HG02840 (cell line): Measurements from ENCODE around the gene RASL12.
"Not testable (repeated sequence)": the region's sequence is repeated elsewhere in the genome, so short reads cannot be mapped to it uniquely, and the experiment has no call there.

Experiments used
- ATAC-seq: cut with Tn5 transposase; IDR thresholded peaks from one replicate; pipeline ENCODE4 v1.9.1; 2021; ENCODE audit warnings: mild to moderate bottlenecking, moderate library complexity, moderate number of reproducible peaks; ENCODE audit not compliant: unreplicated experiment, low FRiP score

The RASL12 gene

DNA sequence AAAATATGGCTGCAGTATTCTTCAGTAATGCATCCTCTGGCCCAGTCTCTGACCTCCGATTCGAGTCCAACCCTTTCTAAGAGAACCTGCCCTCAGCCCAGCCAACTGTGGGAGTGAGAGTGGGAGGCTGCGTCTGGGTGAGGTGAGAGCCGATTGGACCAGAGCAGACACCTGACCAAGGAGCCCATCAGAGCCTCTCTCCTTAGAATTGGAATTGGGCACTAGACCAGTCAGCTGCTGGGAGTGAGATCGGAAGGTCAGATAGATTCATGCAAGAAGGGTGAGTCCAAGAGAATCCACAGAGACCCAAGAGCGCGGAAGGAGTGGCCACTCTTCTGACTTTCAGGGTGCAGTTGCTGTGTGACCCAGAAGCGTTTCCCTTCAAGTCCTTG, 10.2 kb downstream of the RASL12 start:
- no peak for ATAC-seq

DNA sequence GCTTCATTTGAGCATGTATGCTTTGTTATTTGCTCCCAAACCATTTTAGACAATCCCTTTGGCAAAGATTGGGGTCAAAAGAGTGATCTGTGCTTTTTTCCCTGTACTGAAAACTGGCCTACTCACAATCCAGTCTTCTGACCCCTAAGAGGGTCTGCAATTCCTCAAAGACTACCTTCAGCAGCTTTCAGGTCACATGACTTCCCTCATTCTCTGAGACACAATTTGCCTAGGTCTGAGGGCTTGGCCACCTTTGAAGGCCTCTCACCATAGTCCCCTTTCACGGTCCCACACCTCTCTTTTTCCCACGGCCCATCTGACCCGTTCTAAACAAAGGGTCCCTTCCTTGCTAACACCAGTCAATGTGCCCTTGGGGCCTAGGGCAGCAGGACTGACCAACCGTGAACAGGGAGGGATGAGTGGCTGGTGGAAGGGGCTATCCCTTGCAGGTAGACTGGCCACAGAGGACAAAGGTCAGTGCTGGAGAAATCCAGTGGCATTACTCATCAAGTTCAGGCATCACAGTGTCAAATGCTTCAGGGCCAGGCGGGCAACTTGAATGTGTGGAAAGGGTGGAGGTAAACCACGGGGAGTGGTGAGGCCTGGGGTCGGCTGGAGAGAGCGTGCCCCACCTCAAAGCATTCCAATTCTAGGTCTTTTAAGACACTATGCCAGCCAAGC, 10.8 kb downstream of the RASL12 start:
- ATAC-seq: no peak

DNA sequence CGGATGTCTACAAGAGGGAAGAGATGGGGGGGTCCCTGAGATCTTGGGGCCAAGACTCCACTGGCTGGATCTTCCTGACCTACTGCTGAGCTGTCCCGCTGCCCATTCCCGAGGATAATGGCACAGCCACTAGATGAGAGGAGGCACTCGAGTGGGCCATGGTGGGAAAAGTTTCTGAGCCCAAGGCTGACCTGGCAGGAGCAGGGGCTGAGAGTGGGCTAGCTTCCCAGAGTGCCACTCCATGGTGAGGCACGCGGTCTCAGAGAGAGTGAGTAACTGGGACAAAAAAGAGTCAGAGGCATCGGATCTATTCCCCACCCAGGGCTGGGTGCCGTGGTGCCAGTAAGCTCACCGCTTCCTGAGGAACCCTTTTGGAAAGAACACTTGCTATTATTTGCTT, 11.7 kb downstream of the RASL12 start:
- no peak for ATAC-seq

DNA sequence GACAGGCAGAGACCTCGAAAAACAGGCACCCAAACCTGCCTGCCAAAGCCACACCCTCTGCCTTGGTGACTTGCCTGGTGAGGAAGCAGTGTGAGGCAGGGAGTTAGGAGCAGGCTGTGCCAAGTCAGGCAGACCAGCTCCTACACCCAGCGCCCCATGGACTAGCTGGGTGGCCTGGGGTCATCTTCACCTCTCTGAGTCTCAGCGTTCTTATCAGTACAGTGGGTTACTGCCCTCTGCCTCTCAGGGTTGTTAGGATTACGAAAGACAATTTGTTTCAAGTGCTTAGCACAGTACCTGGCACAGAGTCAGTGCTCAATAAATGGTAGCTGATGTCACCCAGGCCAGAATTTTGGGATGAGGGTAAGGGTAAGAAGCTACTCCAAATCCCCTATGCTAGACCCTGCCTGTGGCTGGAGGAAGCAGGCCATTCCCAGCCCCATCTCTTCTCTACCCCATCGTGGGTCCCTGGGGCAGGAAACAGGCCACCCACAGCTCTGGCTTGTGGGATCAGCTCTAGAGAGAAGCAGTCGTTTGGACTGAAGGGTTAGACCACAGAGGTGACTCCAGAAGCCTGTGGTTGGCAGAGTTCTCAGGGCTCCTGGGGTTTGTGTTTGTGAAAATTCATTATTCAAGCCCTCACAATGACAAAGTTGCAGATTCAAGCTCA, 12.5 kb downstream of the RASL12 start:
- ATAC-seq: no peak

DNA sequence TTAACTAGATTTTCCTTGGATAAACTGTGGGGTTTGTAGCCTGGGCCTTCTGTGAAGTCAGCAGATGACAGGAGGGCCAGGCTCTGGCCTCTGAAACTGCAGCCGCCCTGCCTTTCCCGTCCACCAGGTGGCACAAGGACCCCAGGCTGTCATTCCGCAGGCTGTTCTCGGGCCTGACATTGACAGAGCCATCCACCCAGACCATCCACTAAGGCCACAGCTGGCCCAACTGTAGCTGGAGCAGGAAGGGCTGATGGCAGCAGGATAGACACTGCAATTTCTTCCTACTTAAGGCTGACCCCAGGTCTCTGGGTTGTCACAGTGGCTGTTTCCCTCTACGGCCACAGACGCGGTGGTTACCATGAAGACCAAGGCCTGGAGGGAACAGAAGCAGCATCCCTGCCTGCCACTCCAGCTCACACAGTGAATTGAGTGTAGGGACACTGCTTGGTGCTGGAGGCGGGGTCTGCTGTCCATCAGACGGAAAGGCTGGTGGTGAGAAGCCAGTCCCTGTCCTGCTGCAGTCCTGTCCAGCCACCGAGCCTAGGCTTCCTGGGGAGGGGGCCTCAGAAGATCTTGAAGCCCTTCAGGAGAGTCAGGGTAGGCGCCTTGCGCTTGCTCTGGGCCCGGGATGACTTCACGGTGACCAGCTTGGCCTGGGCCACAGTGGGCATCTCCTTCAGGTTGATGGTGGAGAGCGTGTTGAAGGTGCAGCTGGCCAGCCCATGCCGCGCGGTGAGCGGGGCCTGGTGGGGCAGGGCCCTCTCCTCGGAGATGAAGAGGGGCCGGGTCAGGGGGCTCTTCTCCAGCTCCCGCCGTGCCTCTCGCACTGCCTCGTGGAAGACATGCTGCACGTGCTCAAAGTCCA, 13.2 kb downstream of the RASL12 start:
- ATAC-seq: no peak

GRCh38 chr15:65052956-65053355, 14.8 kb downstream of the RASL12 start:
- ATAC-seq: no peak

DNA sequence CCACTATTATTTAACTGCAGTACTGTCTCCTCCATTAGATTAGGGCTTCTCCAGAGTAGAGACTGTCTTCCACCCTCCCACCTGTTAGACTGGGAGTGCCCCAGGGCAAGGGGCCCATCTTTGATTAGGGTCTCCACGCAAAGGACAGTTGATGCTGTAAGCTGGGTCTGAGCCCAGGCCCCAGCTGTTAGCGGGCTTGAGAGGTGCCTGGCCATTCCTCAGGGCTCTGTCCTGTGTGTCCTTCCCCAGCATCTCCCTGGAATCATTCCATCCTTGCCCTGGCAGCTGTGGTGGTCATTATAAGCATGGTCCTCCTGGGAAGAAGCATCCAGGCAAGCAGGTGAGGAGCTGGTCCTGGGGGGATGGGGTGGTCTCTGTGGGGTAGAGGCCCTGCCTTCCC, 16.5 kb downstream of the RASL12 start:
- ATAC-seq: no peak

- no peak for ATAC-seq
Observed at GRCh38 chr15:65050270-65050669, 17.5 kb downstream of the RASL12 start.

- ATAC-seq: peak; percentile 71
Observed at GRCh38 chr15:65049418-65049840, 18.4 kb downstream of the RASL12 start.

GRCh38 chr15:65048241-65048640, 19.6 kb downstream of the RASL12 start:
- no peak for ATAC-seq

- ATAC-seq: no peak
Observed at GRCh38 chr15:65044724-65045481, 22.9 kb downstream of the RASL12 start, which contains the start of gene SLC51B. SLC51B (plus strand) TSS chr15:65045387; CDS start chr15:65050005, 4,618 bp downstream.

- ATAC-seq: not testable (repeated sequence)
Observed at GRCh38 chr15:65044218-65044617, 23.6 kb downstream of the RASL12 start.

GRCh38 chr15:65042776-65043327, 24.9 kb downstream of the RASL12 start:
- ATAC-seq: no peak

GRCh38 chr15:65041787-65042186, 26.0 kb downstream of the RASL12 start:
- ATAC-seq: no peak

DNA sequence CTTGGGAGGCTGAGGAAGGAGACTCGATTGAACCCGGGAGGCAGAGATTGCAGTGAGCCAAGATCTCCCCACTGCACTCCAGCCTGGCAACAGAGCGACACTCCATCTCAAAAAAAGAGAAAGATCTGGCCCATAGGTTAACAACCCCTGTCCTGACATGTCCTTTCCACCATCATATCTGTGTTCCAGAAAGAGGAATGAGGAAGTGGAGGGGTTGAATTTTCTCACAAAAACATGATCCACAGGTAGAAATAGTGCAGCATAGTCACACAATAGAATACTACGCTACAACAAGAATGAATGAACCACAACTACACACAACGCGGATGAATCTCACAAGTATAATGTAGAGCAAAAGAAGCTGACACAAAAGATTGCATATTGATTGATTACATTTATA, 27.3 kb downstream of the RASL12 start:
- ATAC-seq: no peak

DNA sequence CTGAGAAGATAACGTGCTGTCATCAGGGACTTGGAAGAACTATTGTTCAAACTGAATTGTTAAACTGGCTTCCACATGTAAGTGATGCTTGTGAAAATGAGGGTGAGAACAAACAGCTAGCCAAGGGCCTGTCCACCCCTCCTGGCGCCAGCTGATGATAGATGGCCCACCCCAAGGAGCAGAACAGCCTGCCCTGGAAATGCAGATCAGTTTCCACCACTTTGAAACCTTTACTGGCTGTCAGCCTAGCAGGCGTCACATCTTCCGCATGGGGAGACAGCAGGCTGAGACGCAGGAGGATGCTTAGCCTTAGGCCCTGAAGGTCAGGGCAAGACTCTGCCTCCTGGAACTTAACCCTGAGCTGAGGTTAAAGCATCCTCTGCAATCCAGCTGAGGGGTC, 29.0 kb downstream of the RASL12 start:
- ATAC-seq: no peak

DNA sequence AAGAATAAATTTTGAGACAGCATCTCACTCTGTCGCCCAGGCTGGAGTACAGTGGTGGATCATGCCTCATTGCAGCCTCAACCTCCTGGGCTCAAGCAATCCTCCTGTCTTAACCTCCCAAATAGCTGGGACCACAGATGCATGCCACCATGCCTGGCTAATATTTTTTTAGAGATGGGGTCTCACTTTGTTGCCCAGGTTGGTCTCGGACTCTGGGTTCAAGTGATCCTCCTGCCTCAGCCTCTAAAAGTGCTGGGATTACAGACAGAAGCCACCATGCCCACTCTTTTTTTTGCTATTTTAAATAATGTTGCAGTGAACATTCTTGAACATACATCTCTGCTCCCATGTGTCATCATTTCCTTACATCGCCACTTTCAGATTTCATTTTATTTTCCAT, 29.4 kb downstream of the RASL12 start:
- no peak for ATAC-seq

DNA sequence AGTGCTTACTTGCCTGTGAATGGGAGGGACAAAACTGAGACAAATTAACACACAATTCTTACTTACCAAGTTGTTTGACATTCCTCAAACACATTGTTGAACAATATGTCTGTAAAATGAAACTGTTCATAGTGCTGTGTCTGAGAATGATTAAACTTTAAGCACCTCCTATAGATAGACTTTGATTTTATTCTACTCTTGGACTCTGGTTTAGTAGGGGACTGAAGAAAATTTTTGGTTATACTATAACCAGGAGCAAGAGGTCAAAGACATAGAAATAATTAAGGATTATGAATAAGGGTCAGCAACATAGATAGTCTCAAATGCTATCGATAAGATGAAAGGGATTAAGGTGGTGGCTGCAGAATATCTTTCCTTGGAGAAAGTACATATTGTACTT, 30.5 kb downstream of the RASL12 start:
- ATAC-seq: no peak

DNA sequence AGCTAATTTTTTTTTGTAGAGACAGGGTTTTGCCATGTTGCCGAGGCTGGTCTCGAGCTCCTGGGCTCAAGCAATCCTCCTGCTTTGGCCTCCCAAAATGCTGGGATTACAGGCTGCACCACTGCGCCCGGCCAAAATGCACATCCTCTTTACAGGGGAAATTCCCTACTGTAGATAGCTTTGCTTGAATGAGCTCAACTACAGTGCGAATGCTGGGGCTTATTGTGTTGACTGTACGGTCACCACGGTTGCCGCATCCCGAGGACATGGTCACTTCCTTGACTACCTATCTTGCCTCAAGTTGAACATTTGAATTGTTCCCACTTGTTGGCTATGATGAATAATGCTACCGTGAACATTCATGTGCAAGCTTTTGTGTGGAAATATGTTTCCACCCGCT, 33.1 kb downstream of the RASL12 start:
- ATAC-seq: no peak

- ATAC-seq: no peak
Observed at GRCh38 chr15:65033659-65034269, 34.0 kb downstream of the RASL12 start.
